ENCODE measurements around the gene DNAH17.
A peak's percentile ranks its signal among the peaks of the same experiment; 100 is the strongest.

DNAH17 gene, protein sequence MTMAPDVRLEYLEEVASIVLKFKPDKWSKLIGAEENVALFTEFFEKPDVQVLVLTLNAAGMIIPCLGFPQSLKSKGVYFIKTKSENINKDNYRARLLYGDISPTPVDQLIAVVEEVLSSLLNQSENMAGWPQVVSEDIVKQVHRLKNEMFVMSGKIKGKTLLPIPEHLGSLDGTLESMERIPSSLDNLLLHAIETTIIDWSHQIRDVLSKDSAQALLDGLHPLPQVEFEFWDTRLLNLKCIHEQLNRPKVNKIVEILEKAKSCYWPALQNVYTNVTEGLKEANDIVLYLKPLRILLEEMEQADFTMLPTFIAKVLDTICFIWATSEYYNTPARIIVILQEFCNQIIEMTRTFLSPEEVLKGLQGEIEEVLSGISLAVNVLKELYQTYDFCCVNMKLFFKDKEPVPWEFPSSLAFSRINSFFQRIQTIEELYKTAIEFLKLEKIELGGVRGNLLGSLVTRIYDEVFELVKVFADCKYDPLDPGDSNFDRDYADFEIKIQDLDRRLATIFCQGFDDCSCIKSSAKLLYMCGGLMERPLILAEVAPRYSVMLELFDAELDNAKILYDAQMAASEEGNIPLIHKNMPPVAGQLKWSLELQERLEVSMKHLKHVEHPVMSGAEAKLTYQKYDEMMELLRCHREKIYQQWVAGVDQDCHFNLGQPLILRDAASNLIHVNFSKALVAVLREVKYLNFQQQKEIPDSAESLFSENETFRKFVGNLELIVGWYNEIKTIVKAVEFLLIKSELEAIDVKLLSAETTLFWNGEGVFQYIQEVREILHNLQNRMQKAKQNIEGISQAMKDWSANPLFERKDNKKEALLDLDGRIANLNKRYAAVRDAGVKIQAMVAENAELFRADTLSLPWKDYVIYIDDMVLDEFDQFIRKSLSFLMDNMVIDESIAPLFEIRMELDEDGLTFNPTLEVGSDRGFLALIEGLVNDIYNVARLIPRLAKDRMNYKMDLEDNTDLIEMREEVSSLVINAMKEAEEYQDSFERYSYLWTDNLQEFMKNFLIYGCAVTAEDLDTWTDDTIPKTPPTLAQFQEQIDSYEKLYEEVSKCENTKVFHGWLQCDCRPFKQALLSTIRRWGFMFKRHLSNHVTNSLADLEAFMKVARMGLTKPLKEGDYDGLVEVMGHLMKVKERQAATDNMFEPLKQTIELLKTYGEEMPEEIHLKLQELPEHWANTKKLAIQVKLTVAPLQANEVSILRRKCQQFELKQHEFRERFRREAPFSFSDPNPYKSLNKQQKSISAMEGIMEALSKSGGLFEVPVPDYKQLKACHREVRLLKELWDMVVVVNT (N-terminal part only)

DNA sequence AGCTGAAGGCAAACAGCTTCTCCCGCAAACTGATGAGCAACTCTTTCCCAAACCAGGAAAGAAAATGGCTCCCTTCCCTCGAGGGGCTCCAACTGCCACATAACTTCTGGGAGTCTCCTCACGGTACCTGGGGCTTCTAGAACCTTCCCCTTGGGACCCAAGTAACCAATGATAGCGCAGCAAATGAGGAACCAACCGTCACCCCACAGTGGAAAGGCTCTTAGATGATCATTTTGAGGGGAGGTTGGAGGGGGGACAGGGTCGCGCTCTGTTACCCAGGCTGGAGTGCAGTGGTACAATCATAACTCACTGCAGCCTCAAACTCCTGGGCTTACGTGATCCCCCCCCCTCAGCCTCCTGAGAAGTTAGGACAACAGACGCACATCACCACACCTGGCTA is at the start of gene DNAH17:
TSS of gene DNAH17 (minus strand) at position 101 of the 400 bp plus-strand sequence. CDS start 2,339 bp downstream, outside the sequence.
- no peak for DNase-seq

GRCh38 chr17:78624324-78625151 is 47.3 kb upstream of the DNAH17 start:
- DNase-seq: no peak

DNA sequence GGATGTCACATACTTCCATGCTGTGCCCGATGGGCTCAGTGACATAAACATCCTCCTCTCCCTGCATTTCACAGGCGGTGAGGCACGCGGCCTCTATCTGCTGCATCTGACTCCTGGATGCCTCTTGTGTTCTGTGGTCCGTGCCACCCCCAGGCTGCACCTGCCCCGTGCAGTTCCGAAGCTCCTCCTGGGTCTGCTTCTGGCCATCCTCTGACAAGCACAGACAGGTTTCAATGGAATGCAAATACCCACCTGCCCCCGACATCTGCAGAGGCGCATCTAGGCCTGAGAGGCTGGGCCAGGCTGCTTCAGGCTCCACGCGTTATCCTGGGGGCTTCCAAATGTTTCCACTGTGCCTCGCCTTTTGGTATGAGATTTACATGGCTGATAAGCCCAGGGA is 46.3 kb upstream of the DNAH17 start:
- DNase-seq: no peak

GRCh38 chr17:78622491-78623265 is 45.5 kb upstream of the DNAH17 start:
- DNase-seq: no peak

DNA sequence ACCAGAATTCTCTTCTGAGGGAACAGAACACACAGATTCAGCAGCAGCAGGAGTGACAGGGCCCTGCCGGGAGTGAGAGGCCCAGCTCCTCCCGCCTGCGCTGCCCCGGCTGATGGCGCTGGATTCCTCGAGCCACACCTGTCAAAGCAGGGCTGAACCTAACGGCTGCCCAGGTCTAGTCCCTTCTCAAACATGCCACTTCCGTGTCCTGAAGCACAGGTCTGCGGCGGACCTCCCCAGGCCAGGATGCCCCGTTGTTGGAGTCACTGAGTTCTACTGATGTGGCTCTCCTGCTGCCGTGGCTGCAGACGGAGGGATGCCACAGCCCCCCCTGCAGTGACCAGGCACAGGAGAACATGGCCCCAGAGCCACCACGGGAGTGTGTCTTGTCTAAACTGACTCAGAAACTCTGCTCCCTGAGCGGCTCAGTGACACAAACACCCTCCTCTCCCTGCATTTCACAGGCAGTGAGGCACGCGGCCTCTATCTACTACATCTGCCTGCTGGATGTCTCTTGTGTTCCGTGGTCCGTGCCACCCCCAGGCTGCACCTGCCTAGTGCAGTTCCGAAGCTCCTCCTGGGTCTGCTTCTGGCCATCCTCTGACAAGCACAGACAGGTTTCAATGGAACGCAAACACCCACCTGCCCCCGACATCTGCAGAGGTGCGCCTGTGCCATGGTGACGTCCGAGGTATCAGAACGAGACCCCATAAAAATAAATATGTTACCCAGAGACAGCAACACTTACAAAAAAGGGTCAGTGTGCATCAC is 44.7 kb upstream of the DNAH17 start:
- no peak for DNase-seq

DNA sequence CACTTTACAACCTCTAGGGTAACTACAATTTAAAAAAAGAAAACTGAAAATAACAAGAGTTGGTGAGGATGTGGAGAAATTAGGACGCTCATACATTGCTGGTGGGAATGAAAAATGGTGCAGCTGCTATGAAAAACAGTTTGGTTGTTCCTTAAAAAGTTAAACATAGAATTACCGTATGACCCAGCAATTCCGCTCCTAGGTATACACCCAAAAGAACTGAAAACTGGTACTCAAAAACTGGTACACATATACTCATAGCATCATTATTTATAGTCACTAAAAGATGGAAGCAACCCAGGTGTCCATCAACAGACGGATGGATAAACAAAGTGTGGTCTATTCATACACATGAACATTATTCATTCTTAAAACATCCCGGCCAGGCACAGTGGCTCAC is 42.9 kb upstream of the DNAH17 start:
- no peak for DNase-seq

GRCh38 chr17:78619334-78619733 is 42.1 kb upstream of the DNAH17 start:
- no peak for DNase-seq

- no peak for DNase-seq
These were observed 41.3 kb upstream of the DNAH17 start for GRCh38 chr17:78618264-78619066.

GRCh38 chr17:78617511-78618061 is 40.4 kb upstream of the DNAH17 start:
- DNase-seq: no peak

GRCh38 chr17:78616946-78617345 is 39.8 kb upstream of the DNAH17 start:
- DNase-seq: no peak

DNA sequence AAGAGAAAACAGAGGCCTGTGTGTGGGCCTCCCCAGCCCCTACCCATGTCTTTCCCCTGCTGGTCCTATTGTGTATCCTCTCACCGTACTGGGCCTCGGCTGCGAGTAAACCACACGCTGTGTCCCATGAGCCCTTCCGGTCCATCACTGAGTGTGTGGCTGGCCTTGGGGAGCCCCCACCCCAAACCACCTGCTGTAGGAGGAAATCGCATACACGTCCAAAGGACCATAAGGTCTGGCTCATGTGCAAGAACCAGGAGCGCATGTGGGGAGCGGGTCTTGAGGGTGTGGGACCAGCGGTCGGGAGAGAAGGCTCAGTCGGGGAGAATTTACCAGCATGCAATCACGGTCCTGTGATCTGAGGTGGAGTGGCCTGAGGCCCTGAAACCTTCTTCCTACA is 38.4 kb upstream of the DNAH17 start:
- no peak for DNase-seq

DNA sequence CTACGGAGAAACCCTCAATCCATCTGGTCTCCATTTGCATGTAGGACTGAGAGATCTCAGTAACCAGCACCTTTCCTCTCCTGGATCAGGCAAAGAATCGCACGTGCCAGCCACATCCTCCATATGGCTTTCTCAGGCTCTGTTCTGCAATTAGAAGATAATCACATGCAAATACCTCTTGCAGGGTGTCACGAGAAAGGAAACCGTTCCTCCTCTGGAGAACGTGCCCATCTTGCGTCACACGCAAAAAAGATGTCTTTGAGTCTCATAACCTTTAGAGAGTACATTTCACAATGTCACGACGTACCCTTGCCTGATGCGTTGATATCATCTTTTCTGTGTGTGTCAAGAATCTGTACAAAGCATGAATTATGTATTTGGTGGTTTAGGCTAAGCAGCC is 36.2 kb upstream of the DNAH17 start:
- DNase-seq: no peak

- DNase-seq: no peak
These were observed 34.4 kb upstream of the DNAH17 start for GRCh38 chr17:78611607-78612006.

GRCh38 chr17:78610951-78611511 is 33.8 kb upstream of the DNAH17 start:
- no peak for DNase-seq

GRCh38 chr17:78609191-78609641 is 32.0 kb upstream of the DNAH17 start:
- DNase-seq: peak in 13 of 56 donors; percentile 6 to 54 (median 17)

DNA sequence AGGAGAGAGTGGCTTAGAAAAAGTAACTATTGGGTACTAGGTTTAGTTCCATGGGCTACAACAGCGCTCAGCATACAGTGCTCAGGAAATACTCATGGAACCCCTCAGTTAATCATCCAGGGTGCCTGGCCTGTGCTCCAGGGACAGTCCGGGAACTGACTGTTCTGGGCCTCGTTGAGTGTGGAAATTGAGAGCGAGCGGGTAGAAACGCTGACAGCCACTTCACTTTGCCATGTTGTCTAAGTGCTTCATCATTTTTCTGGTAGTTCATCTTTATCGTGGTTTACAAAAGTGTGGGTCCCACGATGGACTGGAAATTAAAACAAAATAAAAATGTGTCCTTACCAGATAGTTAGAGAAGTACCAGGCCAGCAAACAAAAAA is 31.6 kb upstream of the DNAH17 start:
- no peak for DNase-seq

DNA sequence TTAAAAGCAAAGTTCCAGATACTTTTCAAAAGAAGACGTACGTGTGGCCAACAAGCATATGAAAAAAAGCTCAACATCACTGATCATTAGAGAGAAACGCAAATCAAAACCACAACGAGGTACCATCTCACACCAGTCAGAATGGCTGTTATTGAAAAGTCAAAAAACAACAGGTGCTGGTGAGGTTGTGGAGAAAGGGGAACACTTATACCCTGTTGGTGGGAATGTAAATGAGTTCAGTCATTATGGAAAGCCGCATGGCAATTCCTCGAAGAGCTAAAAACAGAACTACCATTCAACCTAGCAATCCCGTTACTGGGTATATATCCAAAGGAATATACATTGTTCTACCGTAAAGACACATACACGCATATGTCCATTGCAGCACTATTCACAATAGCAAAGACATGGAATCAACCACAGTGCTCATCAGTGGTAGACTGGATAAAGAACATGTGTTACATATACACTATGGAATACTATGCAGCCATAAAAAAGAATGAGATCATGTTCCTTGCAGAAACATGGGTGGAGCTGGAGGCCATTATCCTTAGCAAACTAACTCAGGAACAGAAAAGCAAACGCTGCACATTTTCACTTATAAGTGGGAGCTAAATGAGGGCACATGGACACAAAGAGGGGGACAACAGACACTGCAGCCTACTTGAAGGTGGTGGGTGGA is 31.1 kb upstream of the DNAH17 start:
- DNase-seq: no peak

Measured in amygdala (tissue), 56 donors.